HG02981 (cell line): ENCODE data around the gene ELOVL1.
"Not testable (repeated sequence)": the region's sequence is repeated elsewhere in the genome, so short reads cannot be mapped to it uniquely, and the experiment has no call there.

Experiments used
- ATAC-seq: cut with Tn5 transposase; IDR thresholded peaks from one replicate; pipeline ENCODE4 v1.9.1; 2021; ENCODE audit warnings: mild to moderate bottlenecking, moderate library complexity; ENCODE audit not compliant: unreplicated experiment

ELOVL1 gene

GRCh38 chr1:43382027-43382779 lies 14.4 kb upstream of the ELOVL1 start:
- ATAC-seq = no peak

GRCh38 chr1:43381612-43382011 lies 13.8 kb upstream of the ELOVL1 start:
- no peak for ATAC-seq

GRCh38 chr1:43379476-43379875 lies 11.7 kb upstream of the ELOVL1 start:
- no peak for ATAC-seq

GRCh38 chr1:43377831-43378230 lies 10.0 kb upstream of the ELOVL1 start:
- ATAC-seq = no peak

GRCh38 chr1:43376723-43377235 lies 9.0 kb upstream of the ELOVL1 start:
- no peak for ATAC-seq

- ATAC-seq = no peak
These were observed 5.5 kb upstream of the ELOVL1 start for GRCh38 chr1:43373066-43373940.

GRCh38 chr1:43372172-43372571 lies 4.4 kb upstream of the ELOVL1 start:
- ATAC-seq = no peak

- no peak for ATAC-seq
These were observed 2.8 kb upstream of the ELOVL1 start for GRCh38 chr1:43370564-43370963.

- ATAC-seq = not testable (repeated sequence)
These were observed 2.0 kb upstream of the ELOVL1 start for GRCh38 chr1:43369779-43370178.

GRCh38 chr1:43368646-43369020 lies 822 bp upstream of the ELOVL1 start:
- no peak for ATAC-seq

- peak; percentile 31 for ATAC-seq
These were observed 546 bp downstream of the ELOVL1 start for GRCh38 chr1:43367026-43367903.

- ATAC-seq = no peak
These were observed 1.2 kb downstream of the ELOVL1 start for GRCh38 chr1:43366601-43367025.

- ATAC-seq = no peak
These were observed 1.6 kb downstream of the ELOVL1 start for GRCh38 chr1:43366179-43366578.

GRCh38 chr1:43365678-43366077 lies 2.1 kb downstream of the ELOVL1 start:
- ATAC-seq = no peak

GRCh38 chr1:43363935-43364525 lies 3.8 kb downstream of the ELOVL1 start:
- ATAC-seq = no peak

- ATAC-seq = no peak
These were observed 4.4 kb downstream of the ELOVL1 start for GRCh38 chr1:43363283-43363934.

GRCh38 chr1:43360616-43361015 lies 7.2 kb downstream of the ELOVL1 start:
- no peak for ATAC-seq

GRCh38 chr1:43359696-43360095 lies 8.1 kb downstream of the ELOVL1 start:
- ATAC-seq = no peak

- peak; percentile 94 for ATAC-seq
These were observed 8.8 kb downstream of the ELOVL1 start, which contains the start of gene CDC20 for GRCh38 chr1:43358746-43359693. Gene CDC20 (plus strand): TSS chr1:43358981. CDS start chr1:43359216, 235 bp downstream.
